ENCODE results near the gene LNPEP. TPM values are rescaled to one million over a fixed set of nuclear protein-coding genes. Genes with fewer than 3 reads are reported as not detected.

Gene LNPEP
- 10 to 100 TPM; 28.9 to 67.2 (median 42.7) TPM for total RNA-seq

GRCh38 chr5:96935559-96936430 lies at the start of gene LNPEP:
TSS of gene LNPEP (plus strand) at chr5:96936080. CDS start at chr5:96936156, 76 bp downstream.
- Histone ChIP-seq H3K36me3 (no peaks in the 10 kb centered on the region), H3K27ac (peak within 1 kb of the TSS; percentile 95 to 99 (median 96)), H3K27me3 (no peaks in the 10 kb centered on the region), H3K4me3 (peak within 1 kb of the TSS; percentile 69 to 94 (median 80)), H3K4me1 (peaks cover 27 to 39% (median 31%) of the 10 kb centered on the region in 4 donors), H3K9me3 (no peaks in the 10 kb centered on the region)
- WGBS, 2 donors = 0 to 1% methylated on average over 25 to 64 of the region's 79 CpGs
- peak; percentile 98 to 99 for DNase-seq
- TF ChIP-seq EP300 (IDR thresholded peaks at IDR 0.05) (peak in 1 of 4 donors; percentile 75), POLR2AphosphoS5 (IDR thresholded peaks at IDR 0.05) (peak; percentile 72 to 92), CTCF (IDR thresholded peaks at IDR 0.05) (peak in 3 of 6 experiments; percentile 10 to 41 (median 25)), POLR2A (IDR thresholded peaks at IDR 0.05) (peak; percentile 37 to 84 (median 80))
- ATAC-seq (ENCODE audit: low FRiP score in 2 of 2) = peak; percentile 93 to 96

- peak in 1 of 2 donors; percentile 29 for ATAC-seq (ENCODE audit: low FRiP score in 2 of 2)
- WGBS, 2 donors = 77 to 78% methylated on average over 4 of the region's 4 CpGs
These were observed 42.5 kb upstream of the LNPEP start for GRCh38 chr5:96893342-96893741.

GRCh38 chr5:96896276-96896675 lies 39.6 kb upstream of the LNPEP start:
- 42 to 55% methylated on average over 4 of the region's 4 CpGs for WGBS, 2 donors
- H3K4me3 ChIP-seq = no peak overlapping the region
- no peak for DNase-seq
- no peaks in the 10 kb centered on the region for H3K4me1 ChIP-seq
- no peak for ATAC-seq (ENCODE audit: low FRiP score in 2 of 2)
- TF ChIP-seq EP300 (IDR thresholded peaks at IDR 0.05) (no peak), POLR2AphosphoS5 (IDR thresholded peaks at IDR 0.05) (no peak)
- H3K27me3 ChIP-seq = no peaks in the 10 kb centered on the region
- H3K36me3 ChIP-seq = peaks cover 2 to 64% (median 9%) of the 10 kb centered on the region in 4 donors
- peak overlapping the region in 3 of 4 donors; percentile 6 to 42 (median 28) for H3K27ac ChIP-seq
- no peaks in the 10 kb centered on the region for H3K9me3 ChIP-seq

More at GRCh38 chr5:96893342-96893741, 42.5 kb upstream of the LNPEP start:
- no peaks in the 10 kb centered on the region for H3K4me1 ChIP-seq
- H3K9me3 ChIP-seq = no peaks in the 10 kb centered on the region
- TF ChIP-seq POLR2A (IDR thresholded peaks at IDR 0.05) = no peak
- no peak for TF ChIP-seq EP300 (IDR thresholded peaks at IDR 0.05)
- TF ChIP-seq CTCF (IDR thresholded peaks at IDR 0.05) = no peak
- no peak for TF ChIP-seq POLR2AphosphoS5 (IDR thresholded peaks at IDR 0.05)
- H3K27ac ChIP-seq = no peak overlapping the region
- no peak for DNase-seq
- no peak overlapping the region for H3K4me3 ChIP-seq
- peaks cover 6 to 71% (median 18%) of the 10 kb centered on the region in 4 donors for H3K36me3 ChIP-seq
- no peaks in the 10 kb centered on the region for H3K27me3 ChIP-seq

- 56% methylated on average over 3 of the region's 3 CpGs for WGBS, 2 donors
- Histone ChIP-seq H3K27me3 (no peaks in the 10 kb centered on the region), H3K36me3 (peaks cover 2 to 70% (median 9%) of the 10 kb centered on the region in 4 donors), H3K27ac (peak overlapping the region in 3 of 4 donors; percentile 6 to 42 (median 28)), H3K4me1 (no peaks in the 10 kb centered on the region), H3K4me3 (no peak overlapping the region), H3K9me3 (no peaks in the 10 kb centered on the region)
- TF ChIP-seq POLR2A (IDR thresholded peaks at IDR 0.05) = no peak
- no peak for TF ChIP-seq POLR2AphosphoS5 (IDR thresholded peaks at IDR 0.05)
- no peak for TF ChIP-seq EP300 (IDR thresholded peaks at IDR 0.05)
- TF ChIP-seq CTCF (IDR thresholded peaks at IDR 0.05) = no peak
- no peak for DNase-seq
- peak in 1 of 2 donors; percentile 77 for ATAC-seq (ENCODE audit: low FRiP score in 2 of 2)
These were observed 39.1 kb upstream of the LNPEP start for GRCh38 chr5:96896806-96897205.

GRCh38 chr5:96901384-96901783 lies 34.5 kb upstream of the LNPEP start:
- peaks cover 0 to 80% (median 14%) of the 10 kb centered on the region in 4 donors for H3K36me3 ChIP-seq
- WGBS, 2 donors = 88 to 91% methylated on average over 6 of the region's 6 CpGs
- no peaks in the 10 kb centered on the region for H3K27me3 ChIP-seq
- H3K4me1 ChIP-seq = no peaks in the 10 kb centered on the region
- DNase-seq (no peak), ATAC-seq (ENCODE audit: low FRiP score in 2 of 2) (no peak)
- H3K9me3 ChIP-seq = no peaks in the 10 kb centered on the region
- H3K4me3 ChIP-seq = no peak overlapping the region
- no peak overlapping the region for H3K27ac ChIP-seq
- TF ChIP-seq POLR2AphosphoS5 (IDR thresholded peaks at IDR 0.05) = no peak
- TF ChIP-seq EP300 (IDR thresholded peaks at IDR 0.05) = no peak
- peak in 1 of 6 experiments; percentile 11 for TF ChIP-seq CTCF (IDR thresholded peaks at IDR 0.05)
- TF ChIP-seq POLR2A (IDR thresholded peaks at IDR 0.05) = no peak
